Neural progenitor cell (in vitro differentiated cells): ENCODE results near the gene GRB2. TPM values are rescaled to one million over a fixed set of nuclear protein-coding genes. Genes with fewer than 3 reads are reported as not detected.

Source experiments
- DNase-seq: peaks from one replicate; pipeline ENCODE4 v3.0.0-alpha.2; 2016; ENCODE audit warnings: low spot score
- H2AFZ ChIP-seq: fragments of 200-600 bp; sonication (generic); replicated peaks from 2 replicates; pipeline ENCODE4 v1.6.1; 2016; ENCODE audit warnings: antibody characterized with exemption
- H3F3A ChIP-seq: fragments of 200-600 bp; sonication (generic); 2 replicates; pipeline ENCODE4 v1.6.1; 2016; ENCODE audit warnings: antibody characterized with exemption, low read depth
- H3K27ac ChIP-seq: fragments of 200-600 bp; sonication (generic); 2 replicates; pipeline ENCODE4 v1.5.1; 2016; ENCODE audit warnings: mild to moderate bottlenecking
- H3K27me3 ChIP-seq: fragments of 200-600 bp; sonication (generic); 2 replicates; pipeline ENCODE4 v1.6.1; 2016; ENCODE audit warnings: mild to moderate bottlenecking, moderate library complexity
- H3K36me3 ChIP-seq: fragments of 200-600 bp; sonication (generic); 2 replicates; pipeline ENCODE4 v1.5.1; 2016
- H3K4me1 ChIP-seq: fragments of 200-600 bp; sonication (generic); 2 replicates; pipeline ENCODE4 v1.6.1; 2016; ENCODE audit warnings: mixed run types
- H3K4me2 ChIP-seq: fragments of 200-600 bp; sonication (generic); 2 replicates; pipeline ENCODE4 v1.6.1; 2016
- H3K4me3 ChIP-seq: fragments of 200-600 bp; sonication (generic); 2 replicates; pipeline ENCODE4 v1.5.1; 2016
- H3K79me2 ChIP-seq: fragments of 200-600 bp; sonication (generic); 2 replicates; pipeline ENCODE4 v1.6.1; 2016; ENCODE audit warnings: low read depth
- H3K9ac ChIP-seq: fragments of 200-600 bp; sonication (generic); 2 replicates; pipeline ENCODE4 v1.6.1; 2016
- H3K9me3 ChIP-seq: fragments of 200-600 bp; sonication (generic); 2 replicates; pipeline ENCODE4 v1.5.1; 2016; ENCODE audit warnings: low read depth
- H4K20me1 ChIP-seq: fragments of 200-600 bp; sonication (generic); 2 replicates; pipeline ENCODE4 v1.6.1; 2016; ENCODE audit warnings: low read depth
- H3K27ac Mint-ChIP-seq: 3 replicates; pipeline ENCODE4 v1.8.0; 2021; ENCODE audit warnings: mixed read lengths
- H3K27me3 Mint-ChIP-seq: 2 replicates; pipeline ENCODE4 v1.8.0; 2022; ENCODE audit warnings: low read depth, mild to moderate bottlenecking, inconsistent platforms, moderate library complexity, mixed read lengths; ENCODE audit not compliant: insufficient read depth
- H3K36me3 Mint-ChIP-seq: 3 replicates; pipeline ENCODE4 v1.8.0; 2021; ENCODE audit warnings: mixed read lengths
- H3K4me1 Mint-ChIP-seq: 3 replicates; pipeline ENCODE4 v1.8.0; 2021; ENCODE audit warnings: mixed read lengths
- H3K4me3 Mint-ChIP-seq: 3 replicates; pipeline ENCODE4 v1.8.0; 2021; ENCODE audit warnings: mild to moderate bottlenecking, moderate library complexity, mixed read lengths
- H3K9me3 Mint-ChIP-seq: 3 replicates; pipeline ENCODE4 v1.8.0; 2020; ENCODE audit warnings: mixed read lengths
- EZH2 ChIP-seq: fragments of 200-600 bp; sonication (generic); IDR thresholded peaks from 2 replicates; pipeline ENCODE4 v1.6.1; 2017; ENCODE audit warnings: antibody characterized with exemption, mild to moderate bottlenecking, moderate library complexity
- EZH2phosphoT487 ChIP-seq: fragments of 200-600 bp; sonication (generic); IDR thresholded peaks from 2 replicates; pipeline ENCODE4 v1.6.1; 2017; ENCODE audit warnings: antibody characterized with exemption
- total RNA-seq: library from RNA; depleted of rRNA; stranded (reverse); fragments of >200 nt; gene quantifications from 2 replicates; pipeline ENCODE4 v1.2.3, GENCODE V29; 2015; ENCODE audit warnings: low replicate concordance
- TF ChIP-seq, protein P1 (sequence below): fragments of 200-600 bp; sonication (generic); IDR thresholded peaks from 2 replicates; pipeline ENCODE4 v1.5.1; 2017; ENCODE audit warnings: antibody characterized with exemption, mild to moderate bottlenecking

Gene GRB2
- total RNA-seq, 1 donor from 2014 or later = 72.5 TPM

- H3K4me3 ChIP-seq = no peak overlapping the region
- peak; percentile 65 for DNase-seq
- peak overlapping the region; percentile 44 for H3K27ac ChIP-seq
- peaks cover 7% of the 10 kb centered on the region for H3K36me3 Mint-ChIP-seq
- peak overlapping the region; percentile 16 for H3K4me2 ChIP-seq
- no peak overlapping the region for H3K27ac Mint-ChIP-seq
- peaks cover 10% of the 10 kb centered on the region for H3K9me3 Mint-ChIP-seq
- H3K4me1 Mint-ChIP-seq = peaks cover 43% of the 10 kb centered on the region
- H3K4me3 Mint-ChIP-seq = no peak overlapping the region
- TF ChIP-seq, protein P1, sequence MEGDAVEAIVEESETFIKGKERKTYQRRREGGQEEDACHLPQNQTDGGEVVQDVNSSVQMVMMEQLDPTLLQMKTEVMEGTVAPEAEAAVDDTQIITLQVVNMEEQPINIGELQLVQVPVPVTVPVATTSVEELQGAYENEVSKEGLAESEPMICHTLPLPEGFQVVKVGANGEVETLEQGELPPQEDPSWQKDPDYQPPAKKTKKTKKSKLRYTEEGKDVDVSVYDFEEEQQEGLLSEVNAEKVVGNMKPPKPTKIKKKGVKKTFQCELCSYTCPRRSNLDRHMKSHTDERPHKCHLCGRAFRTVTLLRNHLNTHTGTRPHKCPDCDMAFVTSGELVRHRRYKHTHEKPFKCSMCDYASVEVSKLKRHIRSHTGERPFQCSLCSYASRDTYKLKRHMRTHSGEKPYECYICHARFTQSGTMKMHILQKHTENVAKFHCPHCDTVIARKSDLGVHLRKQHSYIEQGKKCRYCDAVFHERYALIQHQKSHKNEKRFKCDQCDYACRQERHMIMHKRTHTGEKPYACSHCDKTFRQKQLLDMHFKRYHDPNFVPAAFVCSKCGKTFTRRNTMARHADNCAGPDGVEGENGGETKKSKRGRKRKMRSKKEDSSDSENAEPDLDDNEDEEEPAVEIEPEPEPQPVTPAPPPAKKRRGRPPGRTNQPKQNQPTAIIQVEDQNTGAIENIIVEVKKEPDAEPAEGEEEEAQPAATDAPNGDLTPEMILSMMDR = no peak
- TF ChIP-seq EZH2phosphoT487 = no peak
- no peak for TF ChIP-seq EZH2
- H2AFZ ChIP-seq = no peak overlapping the region
- H3F3A ChIP-seq = peaks cover 51% of the 10 kb centered on the region
- no peaks in the 10 kb centered on the region for H3K36me3 ChIP-seq
- H3K4me1 ChIP-seq = peaks cover 35% of the 10 kb centered on the region
- no peaks in the 10 kb centered on the region for H3K27me3 ChIP-seq
- peaks cover 76% of the 10 kb centered on the region for H3K79me2 ChIP-seq
- H3K9me3 ChIP-seq = no peaks in the 10 kb centered on the region
- H4K20me1 ChIP-seq = peaks cover 70% of the 10 kb centered on the region
- no peak overlapping the region for H3K9ac ChIP-seq
- peaks cover 3% of the 10 kb centered on the region for H3K27me3 Mint-ChIP-seq
These were observed 54.8 kb downstream of the GRB2 start for GRCh38 chr17:75350706-75351105.

DNA sequence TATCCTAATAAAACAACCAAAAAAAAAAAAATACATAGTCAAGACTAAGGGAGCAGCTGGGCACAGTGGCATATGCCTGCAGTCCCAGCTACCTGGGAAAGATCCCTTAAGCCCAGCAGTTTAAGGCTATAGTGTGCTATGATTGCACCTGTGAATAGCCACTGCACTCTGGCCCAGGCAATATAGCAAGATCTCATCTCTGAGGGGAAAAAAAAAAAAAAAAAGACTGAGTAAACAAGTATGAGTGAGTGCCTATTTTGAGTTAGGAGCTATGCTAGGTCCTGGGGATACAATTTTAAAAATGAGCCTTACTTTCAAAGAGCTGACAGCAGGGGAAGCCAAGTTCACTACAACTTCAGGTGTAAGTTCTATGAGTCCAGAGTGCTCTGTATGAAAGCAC, 55.4 kb downstream of the GRB2 start:
- Mint-ChIP-seq H3K4me1 (peaks cover 50% of the 10 kb centered on the region), H3K9me3 (peaks cover 6% of the 10 kb centered on the region), H3K4me3 (no peak overlapping the region), H3K27ac (no peak overlapping the region), H3K27me3 (peaks cover 3% of the 10 kb centered on the region), H3K36me3 (peaks cover 4% of the 10 kb centered on the region)
- TF ChIP-seq EZH2 = no peak
- TF ChIP-seq EZH2phosphoT487 = no peak
- TF ChIP-seq, protein P1 = no peak
- peaks cover 41% of the 10 kb centered on the region for H3K4me1 ChIP-seq
- no peak overlapping the region for H3K4me3 ChIP-seq
- peaks cover 58% of the 10 kb centered on the region for H3F3A ChIP-seq
- no peak for DNase-seq
- no peaks in the 10 kb centered on the region for H3K27me3 ChIP-seq
- H3K36me3 ChIP-seq = no peaks in the 10 kb centered on the region
- peaks cover 77% of the 10 kb centered on the region for H4K20me1 ChIP-seq
- no peak overlapping the region for H2AFZ ChIP-seq
- no peaks in the 10 kb centered on the region for H3K9me3 ChIP-seq
- H3K27ac ChIP-seq = no peak overlapping the region
- H3K9ac ChIP-seq = no peak overlapping the region
- H3K79me2 ChIP-seq = peaks cover 79% of the 10 kb centered on the region
- H3K4me2 ChIP-seq = no peak overlapping the region

GRCh38 chr17:75349589-75349988, 55.9 kb downstream of the GRB2 start:
- Mint-ChIP-seq H3K4me1 (peaks cover 53% of the 10 kb centered on the region), H3K27me3 (peaks cover 3% of the 10 kb centered on the region), H3K27ac (no peak overlapping the region), H3K4me3 (no peak overlapping the region), H3K9me3 (peaks cover 6% of the 10 kb centered on the region), H3K36me3 (peaks cover 3% of the 10 kb centered on the region)
- peaks cover 45% of the 10 kb centered on the region for H3K4me1 ChIP-seq
- H3K4me2 ChIP-seq = no peak overlapping the region
- H4K20me1 ChIP-seq = peaks cover 81% of the 10 kb centered on the region
- no peak overlapping the region for H3K9ac ChIP-seq
- H3F3A ChIP-seq = peaks cover 60% of the 10 kb centered on the region
- H3K27ac ChIP-seq = no peak overlapping the region
- TF ChIP-seq, protein P1 = no peak
- no peak for TF ChIP-seq EZH2phosphoT487
- no peak for TF ChIP-seq EZH2
- DNase-seq = no peak
- H3K4me3 ChIP-seq = no peak overlapping the region
- peaks cover 79% of the 10 kb centered on the region for H3K79me2 ChIP-seq
- no peaks in the 10 kb centered on the region for H3K27me3 ChIP-seq
- H3K36me3 ChIP-seq = no peaks in the 10 kb centered on the region
- no peaks in the 10 kb centered on the region for H3K9me3 ChIP-seq
- H2AFZ ChIP-seq = no peak overlapping the region
